Hematopoietic multipotent progenitor cell treated with erythropoietin and hydrocortisone succinate and interleukin-3 and kit ligand, for 17 days (in vitro differentiated cells): Measurements from ENCODE around the gene PLXNA3.
"Not testable (repeated sequence)": the region's sequence is repeated elsewhere in the genome, so short reads cannot be mapped to it uniquely, and the experiment has no call there.

ENCODE experiments used
- DNase-seq: peaks from one replicate; pipeline ENCODE4 v3.0.0-alpha.2; 2015; ENCODE audit warnings: low spot score

The PLXNA3 gene

GRCh38 chrX:154478728-154479622, 20.9 kb downstream of the PLXNA3 start, which contains the start of gene LAGE3:
Gene LAGE3, minus strand, starts transcription at chrX:154479281. Its CDS starts 366 bp downstream, at chrX:154478915.
- peak; percentile 93 for DNase-seq

- DNase-seq, result no peak
Observed at GRCh38 chrX:154481195-154481594, 23.1 kb downstream of the PLXNA3 start.

GRCh38 chrX:154481911-154482601, 24.0 kb downstream of the PLXNA3 start:
- DNase-seq, result no peak

GRCh38 chrX:154482786-154483185, 24.7 kb downstream of the PLXNA3 start:
- no peak for DNase-seq

GRCh38 chrX:154483325-154483724, 25.2 kb downstream of the PLXNA3 start:
- no peak for DNase-seq

- peak; percentile 88 for DNase-seq
Observed at GRCh38 chrX:154484255-154485149, 26.4 kb downstream of the PLXNA3 start.

GRCh38 chrX:154485150-154486051, 27.3 kb downstream of the PLXNA3 start:
- peak; percentile 39 for DNase-seq

GRCh38 chrX:154486052-154486395, 27.9 kb downstream of the PLXNA3 start:
- no peak for DNase-seq

- peak; percentile 41 for DNase-seq
Observed at GRCh38 chrX:154486396-154487207, 28.5 kb downstream of the PLXNA3 start, which contains the start of gene UBL4A. Gene UBL4A, minus strand, starts transcription at chrX:154486615. Its CDS starts 31 bp downstream, at chrX:154486584.

- DNase-seq, result no peak
Observed at GRCh38 chrX:154487518-154488290, 29.6 kb downstream of the PLXNA3 start.

- DNase-seq, result no peak
Observed at GRCh38 chrX:154488336-154489075, 30.4 kb downstream of the PLXNA3 start.

- DNase-seq, result no peak
Observed at GRCh38 chrX:154489182-154489581, 31.1 kb downstream of the PLXNA3 start.

GRCh38 chrX:154490021-154490413, 31.9 kb downstream of the PLXNA3 start:
- peak; percentile 63 for DNase-seq

GRCh38 chrX:154490414-154491083, 32.5 kb downstream of the PLXNA3 start, which contains the start of gene SLC10A3:
Gene SLC10A3, minus strand, starts transcription at chrX:154490629. Its CDS starts 1,689 bp downstream, at chrX:154488940.
- DNase-seq, result peak; percentile 95

- no peak for DNase-seq
Observed at GRCh38 chrX:154494715-154495114, 36.6 kb downstream of the PLXNA3 start.

- DNase-seq, result peak; percentile 79
Observed at GRCh38 chrX:154495472-154495922, 37.4 kb downstream of the PLXNA3 start.

GRCh38 chrX:154496591-154497137, 38.6 kb downstream of the PLXNA3 start:
- not testable (repeated sequence) for DNase-seq
